ENCODE data around the gene ITPR3. TPM values are rescaled to one million over a fixed set of nuclear protein-coding genes. Genes with fewer than 3 reads are reported as not detected.
A peak's percentile ranks its signal among the peaks of the same experiment; 100 is the strongest.

Gene ITPR3
- total and polyA plus RNA-seq, 2 of the 13 experiments (the other 11 are each of a cell fraction or from before 2014, with no cell fraction given) = 3.8 to 21.4 TPM

DNA sequence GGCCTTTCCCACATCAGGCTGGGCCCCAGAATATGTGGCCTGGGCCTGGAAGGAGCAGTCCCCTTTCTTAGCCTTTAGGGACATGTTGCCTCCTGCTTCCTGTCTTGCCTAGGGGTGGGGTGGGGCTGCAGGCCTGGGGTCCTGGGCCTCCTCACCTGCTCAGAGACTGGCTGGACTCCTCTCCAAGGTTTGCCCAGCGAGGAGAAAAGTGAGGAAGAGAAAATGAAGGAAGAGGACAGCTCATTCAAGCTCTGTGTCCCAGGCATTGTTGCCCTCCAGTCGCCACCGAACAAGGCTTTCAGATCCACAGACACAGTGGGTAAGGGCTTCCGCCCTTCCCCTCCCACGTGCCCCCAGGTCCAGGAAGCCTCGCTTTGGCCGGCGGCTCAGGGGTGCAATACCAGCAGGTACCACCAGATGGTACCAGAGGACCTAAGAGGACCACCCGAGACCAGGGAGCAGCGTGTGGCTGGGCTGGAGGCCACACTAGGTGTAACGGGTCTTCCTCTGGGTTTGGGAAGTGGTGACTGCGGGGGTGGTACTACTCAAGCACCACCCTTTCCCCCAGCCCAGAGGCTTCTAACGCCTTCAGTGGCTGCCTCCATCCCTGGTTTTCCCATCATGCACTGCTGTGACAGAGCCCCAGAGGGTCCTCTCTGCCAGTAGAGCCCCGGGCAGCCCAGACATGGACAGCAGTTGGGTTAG lies 35.6 kb upstream of the ITPR3 start (continued):
- peak; percentile 7; the same call in 1 of the 2 replicates for TF ChIP-seq KDM1A (CRISPR knock-in tag; IDR thresholded peaks at IDR 0.05)
- TF ChIP-seq HDAC2 (CRISPR knock-in tag; IDR thresholded peaks at IDR 0.05) = 0 out of 2 replicates have a peak, but pooled peaks have one; percentile 44
- peak; percentile 90 for TF ChIP-seq SALL1 (CRISPR knock-in tag; IDR thresholded peaks at IDR 0.05)
- peak; percentile 60; the same call in 1 of the 2 replicates for TF ChIP-seq THAP11 (CRISPR knock-in tag; IDR thresholded peaks at IDR 0.05)
- TF ChIP-seq, protein P1, sequence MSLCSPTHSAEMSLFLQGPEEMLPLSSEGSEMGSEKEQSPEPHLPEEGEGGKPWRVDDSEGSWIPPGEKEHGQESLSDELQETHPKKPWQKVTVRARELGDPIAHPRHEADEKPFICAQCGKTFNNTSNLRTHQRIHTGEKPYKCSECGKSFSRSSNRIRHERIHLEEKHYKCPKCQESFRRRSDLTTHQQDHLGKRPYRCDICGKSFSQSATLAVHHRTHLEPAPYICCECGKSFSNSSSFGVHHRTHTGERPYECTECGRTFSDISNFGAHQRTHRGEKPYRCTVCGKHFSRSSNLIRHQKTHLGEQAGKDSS (CRISPR knock-in tag; IDR thresholded peaks at IDR 0.05; ENCODE audit: borderline replicate concordance, low read depth) = no peak; the same call in 1 of the 2 replicates
- TF ChIP-seq RFX5 (IDR thresholded peaks at IDR 0.05; ENCODE audit: low read depth, low read length) = no peak
- 0 out of 2 replicates have a peak, but pooled peaks have one; percentile 19 for TF ChIP-seq ZNF12 (CRISPR knock-in tag; IDR thresholded peaks at IDR 0.05)
- 0 out of 2 replicates have a peak, but pooled peaks have one; percentile 20 for TF ChIP-seq ZNF598 (CRISPR knock-in tag; IDR thresholded peaks at IDR 0.05; ENCODE audit: borderline replicate concordance)
- TF ChIP-seq, protein P2, sequence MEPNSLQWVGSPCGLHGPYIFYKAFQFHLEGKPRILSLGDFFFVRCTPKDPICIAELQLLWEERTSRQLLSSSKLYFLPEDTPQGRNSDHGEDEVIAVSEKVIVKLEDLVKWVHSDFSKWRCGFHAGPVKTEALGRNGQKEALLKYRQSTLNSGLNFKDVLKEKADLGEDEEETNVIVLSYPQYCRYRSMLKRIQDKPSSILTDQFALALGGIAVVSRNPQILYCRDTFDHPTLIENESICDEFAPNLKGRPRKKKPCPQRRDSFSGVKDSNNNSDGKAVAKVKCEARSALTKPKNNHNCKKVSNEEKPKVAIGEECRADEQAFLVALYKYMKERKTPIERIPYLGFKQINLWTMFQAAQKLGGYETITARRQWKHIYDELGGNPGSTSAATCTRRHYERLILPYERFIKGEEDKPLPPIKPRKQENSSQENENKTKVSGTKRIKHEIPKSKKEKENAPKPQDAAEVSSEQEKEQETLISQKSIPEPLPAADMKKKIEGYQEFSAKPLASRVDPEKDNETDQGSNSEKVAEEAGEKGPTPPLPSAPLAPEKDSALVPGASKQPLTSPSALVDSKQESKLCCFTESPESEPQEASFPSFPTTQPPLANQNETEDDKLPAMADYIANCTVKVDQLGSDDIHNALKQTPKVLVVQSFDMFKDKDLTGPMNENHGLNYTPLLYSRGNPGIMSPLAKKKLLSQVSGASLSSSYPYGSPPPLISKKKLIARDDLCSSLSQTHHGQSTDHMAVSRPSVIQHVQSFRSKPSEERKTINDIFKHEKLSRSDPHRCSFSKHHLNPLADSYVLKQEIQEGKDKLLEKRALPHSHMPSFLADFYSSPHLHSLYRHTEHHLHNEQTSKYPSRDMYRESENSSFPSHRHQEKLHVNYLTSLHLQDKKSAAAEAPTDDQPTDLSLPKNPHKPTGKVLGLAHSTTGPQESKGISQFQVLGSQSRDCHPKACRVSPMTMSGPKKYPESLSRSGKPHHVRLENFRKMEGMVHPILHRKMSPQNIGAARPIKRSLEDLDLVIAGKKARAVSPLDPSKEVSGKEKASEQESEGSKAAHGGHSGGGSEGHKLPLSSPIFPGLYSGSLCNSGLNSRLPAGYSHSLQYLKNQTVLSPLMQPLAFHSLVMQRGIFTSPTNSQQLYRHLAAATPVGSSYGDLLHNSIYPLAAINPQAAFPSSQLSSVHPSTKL (CRISPR knock-in tag; IDR thresholded peaks at IDR 0.05) = peak; percentile 47
- TF ChIP-seq, protein P3, sequence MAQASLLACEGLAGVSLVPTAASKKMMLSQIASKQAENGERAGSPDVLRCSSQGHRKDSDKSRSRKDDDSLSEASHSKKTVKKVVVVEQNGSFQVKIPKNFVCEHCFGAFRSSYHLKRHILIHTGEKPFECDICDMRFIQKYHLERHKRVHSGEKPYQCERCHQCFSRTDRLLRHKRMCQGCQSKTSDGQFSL (CRISPR knock-in tag; IDR thresholded peaks at IDR 0.05) = no peak
- no peak for TF ChIP-seq HMG20B (CRISPR knock-in tag; conservative IDR thresholded peaks at IDR 0.05)
- TF ChIP-seq, protein P4, sequence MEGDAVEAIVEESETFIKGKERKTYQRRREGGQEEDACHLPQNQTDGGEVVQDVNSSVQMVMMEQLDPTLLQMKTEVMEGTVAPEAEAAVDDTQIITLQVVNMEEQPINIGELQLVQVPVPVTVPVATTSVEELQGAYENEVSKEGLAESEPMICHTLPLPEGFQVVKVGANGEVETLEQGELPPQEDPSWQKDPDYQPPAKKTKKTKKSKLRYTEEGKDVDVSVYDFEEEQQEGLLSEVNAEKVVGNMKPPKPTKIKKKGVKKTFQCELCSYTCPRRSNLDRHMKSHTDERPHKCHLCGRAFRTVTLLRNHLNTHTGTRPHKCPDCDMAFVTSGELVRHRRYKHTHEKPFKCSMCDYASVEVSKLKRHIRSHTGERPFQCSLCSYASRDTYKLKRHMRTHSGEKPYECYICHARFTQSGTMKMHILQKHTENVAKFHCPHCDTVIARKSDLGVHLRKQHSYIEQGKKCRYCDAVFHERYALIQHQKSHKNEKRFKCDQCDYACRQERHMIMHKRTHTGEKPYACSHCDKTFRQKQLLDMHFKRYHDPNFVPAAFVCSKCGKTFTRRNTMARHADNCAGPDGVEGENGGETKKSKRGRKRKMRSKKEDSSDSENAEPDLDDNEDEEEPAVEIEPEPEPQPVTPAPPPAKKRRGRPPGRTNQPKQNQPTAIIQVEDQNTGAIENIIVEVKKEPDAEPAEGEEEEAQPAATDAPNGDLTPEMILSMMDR (CRISPR knock-in tag; IDR thresholded peaks at IDR 0.05) = peak; percentile 100
- TF ChIP-seq SP4 (CRISPR knock-in tag; IDR thresholded peaks at IDR 0.05) = no peak; the same call in 1 of the 2 replicates
- TF ChIP-seq ZNF431 (CRISPR knock-in tag; IDR thresholded peaks at IDR 0.05; ENCODE audit: borderline replicate concordance, low read depth) = no peak
- TF ChIP-seq PHB2 (IDR thresholded peaks at IDR 0.05; ENCODE audit: partially characterized antibody) = no peak
- TF ChIP-seq, protein P5, sequence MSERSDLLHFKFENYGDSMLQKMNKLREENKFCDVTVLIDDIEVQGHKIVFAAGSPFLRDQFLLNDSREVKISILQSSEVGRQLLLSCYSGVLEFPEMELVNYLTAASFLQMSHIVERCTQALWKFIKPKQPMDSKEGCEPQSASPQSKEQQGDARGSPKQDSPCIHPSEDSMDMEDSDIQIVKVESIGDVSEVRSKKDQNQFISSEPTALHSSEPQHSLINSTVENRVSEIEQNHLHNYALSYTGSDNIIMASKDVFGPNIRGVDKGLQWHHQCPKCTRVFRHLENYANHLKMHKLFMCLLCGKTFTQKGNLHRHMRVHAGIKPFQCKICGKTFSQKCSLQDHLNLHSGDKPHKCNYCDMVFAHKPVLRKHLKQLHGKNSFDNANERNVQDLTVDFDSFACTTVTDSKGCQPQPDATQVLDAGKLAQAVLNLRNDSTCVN (CRISPR knock-in tag; IDR thresholded peaks at IDR 0.05; ENCODE audit: borderline replicate concordance) = peak; percentile 81; the same call in 1 of the 2 replicates
- TF ChIP-seq SSRP1 (CRISPR knock-in tag; IDR thresholded peaks at IDR 0.05) = peak; percentile 63; the same call in 1 of the 2 replicates
- no peak for TF ChIP-seq FOXJ3 (CRISPR knock-in tag; IDR thresholded peaks at IDR 0.05; ENCODE audit: borderline replicate concordance)
- no peak for TF ChIP-seq SIX1 (CRISPR knock-in tag; IDR thresholded peaks at IDR 0.05; ENCODE audit: borderline replicate concordance)
- TF ChIP-seq TEAD3 (CRISPR knock-in tag; optimal IDR thresholded peaks at IDR 0.05; ENCODE audit: borderline replicate concordance) = peak; percentile 72

Data from HepG2 (cell line).